CMK (cell line): ENCODE results near the gene LTO1.

Source experiments
- DNase-seq: peaks from one replicate; pipeline ENCODE4 v3.0.0-alpha.2; 2010; ENCODE audit warnings: low read depth

The LTO1 gene

DNA sequence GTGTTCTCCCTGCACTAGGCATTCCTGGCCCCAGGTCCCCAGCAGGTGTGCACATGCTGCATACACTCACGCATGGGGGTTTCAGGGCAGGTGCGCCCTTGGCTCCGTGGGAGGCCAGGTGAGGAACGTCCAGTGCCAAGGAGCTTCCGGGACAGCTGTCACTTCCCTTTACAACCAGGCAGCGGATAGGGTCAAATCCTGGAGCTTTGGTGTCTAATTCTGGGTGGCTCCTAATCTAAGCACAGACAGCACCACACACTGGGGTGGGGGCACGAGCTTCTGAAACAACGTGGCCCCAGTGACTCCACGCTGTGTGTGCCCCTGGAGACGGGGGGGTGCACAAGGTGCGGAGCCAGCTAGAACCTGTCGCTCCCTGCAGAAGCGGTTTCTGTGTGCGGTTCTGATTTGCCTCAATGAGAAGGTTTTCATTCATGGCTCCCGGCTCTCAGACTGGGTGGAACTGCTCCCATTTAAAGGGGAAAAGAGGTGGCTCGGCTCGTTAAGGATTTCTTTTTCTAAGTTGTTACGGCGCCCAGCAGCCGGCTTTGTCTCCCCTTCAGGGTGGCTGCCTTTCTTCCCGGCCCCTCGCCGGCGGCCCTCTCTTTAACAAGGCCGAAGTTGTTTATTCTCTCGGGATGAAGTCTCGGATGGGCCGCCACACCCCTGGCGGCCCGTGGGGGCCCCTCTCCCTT, 29.2 kb downstream of the LTO1 start:
- DNase-seq, result no peak

DNA sequence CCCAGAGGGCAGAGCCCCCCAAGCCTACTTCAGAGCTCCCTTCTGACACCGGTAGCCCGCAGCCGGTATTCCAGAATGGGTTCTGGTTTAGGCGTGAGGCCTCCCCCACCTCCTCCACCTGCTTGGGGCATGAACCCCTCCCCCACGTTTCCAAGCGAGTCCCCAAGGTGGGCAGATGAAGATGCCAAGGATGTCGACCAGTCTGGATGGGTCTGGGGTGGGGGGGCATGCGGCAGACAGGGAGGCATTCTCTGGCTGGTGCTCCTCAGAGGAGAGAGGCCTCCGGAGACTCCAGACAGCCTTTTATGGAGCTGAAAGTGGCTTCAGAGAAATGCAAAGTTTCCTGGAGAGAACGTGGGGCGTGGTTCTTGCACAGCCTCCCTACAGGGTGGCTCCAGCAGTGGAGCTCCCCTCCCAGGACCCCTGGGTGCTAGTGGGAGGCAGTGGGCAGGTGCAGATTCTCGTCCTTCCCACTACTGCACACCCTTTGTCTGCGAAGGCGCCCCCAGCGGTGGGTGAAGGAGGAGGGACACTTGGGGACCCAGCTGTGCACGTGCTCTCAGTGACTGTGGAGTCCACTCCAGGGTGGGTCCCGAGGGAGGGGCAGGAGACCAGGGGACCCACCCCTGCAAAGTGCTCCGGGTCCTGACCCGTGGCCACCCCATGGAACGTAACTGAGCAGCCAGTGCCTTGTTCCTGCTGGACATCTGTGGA, 30.0 kb downstream of the LTO1 start:
- DNase-seq, result no peak

- DNase-seq, result peak; percentile 22
Observed at GRCh38 chr11:69644071-69644961, 30.8 kb downstream of the LTO1 start.

- no peak for DNase-seq
Observed at GRCh38 chr11:69643646-69644045, 31.5 kb downstream of the LTO1 start.

- DNase-seq, result peak; percentile 49
Observed at GRCh38 chr11:69642913-69643632, 32.1 kb downstream of the LTO1 start.

GRCh38 chr11:69642549-69642912, 32.6 kb downstream of the LTO1 start:
- DNase-seq, result no peak

DNA sequence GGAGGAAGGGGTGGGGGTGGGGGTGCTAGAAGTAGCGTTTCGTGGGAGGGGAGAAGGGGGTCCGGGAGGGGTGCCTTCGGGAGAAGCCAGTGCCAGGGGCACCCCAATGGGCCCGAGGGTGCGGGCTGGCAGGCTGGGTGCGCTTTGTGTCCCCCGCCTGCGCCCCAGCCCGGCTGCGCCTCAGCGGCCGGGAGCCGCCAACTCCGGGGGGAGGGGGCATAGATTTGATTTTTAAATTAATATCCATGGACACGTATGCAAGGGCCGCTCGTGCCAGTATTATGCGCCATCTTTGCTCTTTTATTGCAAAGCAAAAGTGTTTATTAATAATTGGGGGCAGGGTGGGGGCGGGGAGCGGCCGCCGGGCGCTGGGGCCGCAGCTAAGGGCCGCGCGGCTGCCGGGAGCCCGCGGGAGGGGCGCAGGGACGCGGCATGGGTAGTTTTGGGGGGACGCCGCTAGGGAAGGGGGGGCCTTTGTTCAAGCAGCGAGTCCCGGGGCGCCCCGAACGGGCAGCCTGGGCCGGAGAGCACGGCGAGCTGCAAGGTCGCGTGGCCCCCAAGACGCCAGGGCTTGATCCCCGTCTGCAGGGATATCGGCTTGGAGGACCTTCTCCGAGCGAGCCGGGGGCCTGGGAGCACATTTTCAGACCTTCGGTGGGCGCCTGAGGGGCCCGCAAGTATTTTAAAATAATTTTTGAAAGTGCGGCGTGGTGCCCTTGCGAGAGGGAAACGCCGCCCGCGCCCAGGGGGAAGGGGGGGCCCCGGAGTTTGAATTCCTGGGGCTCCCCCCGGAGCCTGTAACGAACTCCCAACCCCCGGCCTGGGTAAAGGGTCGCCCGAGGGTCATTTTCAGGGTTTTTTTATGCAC, 33.2 kb downstream of the LTO1 start:
- DNase-seq, result no peak

DNA sequence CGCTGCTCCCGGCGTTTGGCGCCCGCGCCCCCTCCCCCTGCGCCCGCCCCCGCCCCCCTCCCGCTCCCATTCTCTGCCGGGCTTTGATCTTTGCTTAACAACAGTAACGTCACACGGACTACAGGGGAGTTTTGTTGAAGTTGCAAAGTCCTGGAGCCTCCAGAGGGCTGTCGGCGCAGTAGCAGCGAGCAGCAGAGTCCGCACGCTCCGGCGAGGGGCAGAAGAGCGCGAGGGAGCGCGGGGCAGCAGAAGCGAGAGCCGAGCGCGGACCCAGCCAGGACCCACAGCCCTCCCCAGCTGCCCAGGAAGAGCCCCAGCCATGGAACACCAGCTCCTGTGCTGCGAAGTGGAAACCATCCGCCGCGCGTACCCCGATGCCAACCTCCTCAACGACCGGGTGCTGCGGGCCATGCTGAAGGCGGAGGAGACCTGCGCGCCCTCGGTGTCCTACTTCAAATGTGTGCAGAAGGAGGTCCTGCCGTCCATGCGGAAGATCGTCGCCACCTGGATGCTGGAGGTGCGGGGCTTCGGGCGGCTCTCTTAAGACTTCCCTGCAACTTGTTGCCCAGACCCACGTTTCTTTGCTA, 34.1 kb downstream of the LTO1 start, which contains the start of gene CCND1:
TSS of gene CCND1 (plus strand) at position 162 of the 587 bp plus-strand sequence. CDS start at position 320, 158 bp downstream.
- DNase-seq, result no peak

DNA sequence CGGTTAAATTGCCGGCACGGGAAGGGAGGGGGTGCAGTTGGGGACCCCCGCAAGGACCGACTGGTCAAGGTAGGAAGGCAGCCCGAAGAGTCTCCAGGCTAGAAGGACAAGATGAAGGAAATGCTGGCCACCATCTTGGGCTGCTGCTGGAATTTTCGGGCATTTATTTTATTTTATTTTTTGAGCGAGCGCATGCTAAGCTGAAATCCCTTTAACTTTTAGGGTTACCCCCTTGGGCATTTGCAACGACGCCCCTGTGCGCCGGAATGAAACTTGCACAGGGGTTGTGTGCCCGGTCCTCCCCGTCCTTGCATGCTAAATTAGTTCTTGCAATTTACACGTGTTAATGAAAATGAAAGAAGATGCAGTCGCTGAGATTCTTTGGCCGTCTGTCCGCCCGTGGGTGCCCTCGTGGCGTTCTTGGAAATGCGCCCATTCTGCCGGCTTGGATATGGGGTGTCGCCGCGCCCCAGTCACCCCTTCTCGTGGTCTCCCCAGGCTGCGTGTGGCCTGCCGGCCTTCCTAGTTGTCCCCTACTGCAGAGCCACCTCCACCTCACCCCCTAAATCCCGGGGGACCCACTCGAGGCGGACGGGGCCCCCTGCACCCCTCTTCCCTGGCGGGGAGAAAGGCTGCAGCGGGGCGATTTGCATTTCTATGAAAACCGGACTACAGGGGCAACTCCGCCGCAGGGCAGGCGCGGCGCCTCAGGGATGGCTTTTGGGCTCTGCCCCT, 34.7 kb downstream of the LTO1 start:
- no peak for DNase-seq

GRCh38 chr11:69639831-69640230, 35.3 kb downstream of the LTO1 start:
- no peak for DNase-seq

DNA sequence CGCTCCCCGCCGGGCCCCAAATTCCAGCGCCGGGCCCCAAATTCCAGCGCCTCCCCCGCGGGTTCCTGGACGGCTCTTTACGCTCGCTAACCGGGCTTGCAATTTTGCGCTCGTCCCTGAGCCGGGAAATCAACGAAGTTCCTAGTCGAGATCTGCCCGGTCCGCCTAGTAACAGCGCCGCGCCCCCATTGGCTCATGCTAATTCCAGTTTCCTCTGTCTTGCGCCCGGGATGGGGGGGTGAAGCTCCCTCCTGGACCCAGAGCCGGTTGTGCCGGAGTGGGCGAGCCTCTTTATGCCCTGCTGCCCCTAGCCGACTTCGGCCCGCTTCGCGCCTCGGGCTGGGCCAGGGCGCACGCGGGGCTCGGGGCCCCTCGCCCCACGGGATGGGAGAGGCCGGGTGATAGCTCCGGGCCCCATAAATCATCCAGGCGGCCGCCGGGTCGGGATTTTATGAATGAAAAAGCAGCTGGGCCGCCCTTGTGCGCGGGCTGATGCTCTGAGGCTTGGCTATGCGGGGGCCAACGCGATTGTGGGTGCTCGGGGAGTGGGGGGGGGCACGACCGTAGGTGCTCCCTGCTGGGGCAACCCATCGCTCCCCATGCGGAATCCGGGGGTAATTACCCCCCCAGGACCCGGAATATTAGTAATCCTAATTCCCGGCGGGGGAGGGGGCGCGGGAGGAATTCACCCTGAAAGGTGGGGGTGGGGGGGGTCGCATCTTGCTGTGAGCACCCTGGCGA, 36.0 kb downstream of the LTO1 start:
- DNase-seq, result peak; percentile 29

DNA sequence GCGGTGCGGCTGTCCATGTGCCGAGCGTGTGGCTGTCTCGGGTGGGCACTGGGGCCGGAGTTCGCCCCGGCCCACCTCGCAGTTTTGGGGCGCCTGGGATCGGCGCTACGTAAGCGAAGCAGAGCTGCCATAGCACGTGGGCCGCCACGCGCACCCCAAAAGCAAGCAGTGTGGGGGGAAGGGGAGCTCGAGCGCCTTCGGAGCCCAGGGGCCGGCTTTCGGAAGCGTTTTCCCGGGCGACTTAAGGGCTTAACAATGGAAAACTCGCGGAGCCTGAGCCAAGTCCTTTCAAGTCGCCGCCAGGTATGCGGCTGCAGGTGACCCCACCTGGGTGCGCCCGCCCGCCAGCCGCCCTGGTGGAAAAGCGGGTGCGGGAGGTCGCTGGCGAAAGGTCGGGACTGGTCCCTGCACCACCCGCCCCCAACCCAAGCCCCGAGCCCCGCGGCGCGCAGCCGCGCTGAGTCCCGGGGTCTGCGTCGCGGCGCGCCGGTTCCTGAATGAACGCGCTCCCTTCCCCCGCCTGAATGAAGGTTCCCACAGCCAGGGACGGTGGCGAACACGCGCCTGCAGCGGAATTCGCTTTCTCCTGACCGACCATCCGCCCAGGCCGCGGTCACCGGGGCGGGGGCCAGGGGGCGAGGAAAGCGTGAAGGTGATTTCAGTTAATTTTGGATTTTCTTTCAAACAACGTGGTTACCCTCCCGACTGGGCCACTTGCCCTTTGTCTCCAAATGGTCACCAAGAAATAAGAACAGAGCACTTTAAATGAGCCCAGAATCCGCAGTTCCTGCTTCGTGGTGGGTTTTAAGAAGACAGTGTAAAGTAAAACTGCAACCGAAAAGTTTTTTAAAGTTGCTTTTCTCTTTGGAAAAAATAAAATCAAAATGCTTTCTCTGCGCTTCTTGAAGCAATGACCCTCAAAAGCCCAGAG, 36.9 kb downstream of the LTO1 start:
- no peak for DNase-seq

- DNase-seq, result no peak
Observed at GRCh38 chr11:69637198-69637940, 37.8 kb downstream of the LTO1 start.

GRCh38 chr11:69636512-69637197, 38.5 kb downstream of the LTO1 start:
- DNase-seq, result no peak

GRCh38 chr11:69635804-69636511, 39.2 kb downstream of the LTO1 start:
- DNase-seq, result no peak

DNA sequence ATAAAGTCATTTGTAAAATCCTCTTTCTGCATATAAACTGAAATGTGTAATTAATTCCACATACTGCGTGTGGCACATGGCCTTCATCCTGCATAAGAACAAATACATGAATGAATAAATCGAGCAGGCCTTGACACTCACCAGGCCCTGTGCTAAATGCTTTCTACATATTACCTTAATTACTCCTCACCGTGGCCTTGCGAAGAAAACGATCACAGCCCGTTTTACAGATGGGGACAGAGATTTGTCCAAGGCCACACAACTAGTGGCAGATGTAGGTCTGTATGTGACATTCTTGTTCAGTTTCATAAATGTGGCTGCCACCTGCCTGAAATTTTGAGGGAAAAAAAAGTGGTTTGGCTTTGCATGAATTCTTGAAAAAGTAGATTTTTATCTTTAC, 40.0 kb downstream of the LTO1 start:
- DNase-seq, result no peak
